Esophagus muscularis mucosa (tissue), 4 donors: ENCODE data around the gene TPP2.

Experiments used
- CTCF ChIP-seq, 3 experiments: fragments of 200-600 bp in 2 of 3; fragments of 450-650 bp in 1 of 3; sonication (generic) in 2 of 3; IDR thresholded peaks; one replicate each; pipeline ENCODE4 v1.5.1; 2017 to 2019; ENCODE audit warnings: antibody characterized with exemption in 3 of 3, mild to moderate bottlenecking in 2 of 3, moderate library complexity in 1 of 3
- EP300 ChIP-seq: sonication (generic); formaldehyde crosslinking; IDR thresholded peaks from one replicate; pipeline ENCODE4 v1.6.1; 2017; ENCODE audit warnings: antibody characterized with exemption
- POLR2A ChIP-seq: fragments of 450-650 bp; IDR thresholded peaks from one replicate; pipeline ENCODE4 v1.6.1; 2017; ENCODE audit warnings: antibody characterized with exemption, moderate library complexity, mild to moderate bottlenecking, low read depth

GRCh38 chr13:102638741-102639140 lies 42.0 kb downstream of the TPP2 start:
- TF ChIP-seq POLR2A (no peak), CTCF (IDR thresholded peaks at IDR 0.05) (no peak), EP300 (no peak)
